Astrocyte (in vitro differentiated cells and primary cell): ENCODE data around the gene NUP133. TPM values are rescaled to one million over a fixed set of nuclear protein-coding genes. Genes with fewer than 3 reads are reported as not detected.
"Not testable (repeated sequence)": the region's sequence is repeated elsewhere in the genome, so short reads cannot be mapped to it uniquely, and the experiment has no call there.

Source experiments
- DNase-seq: peaks from one replicate; pipeline ENCODE4 v3.0.0-alpha.2; 2010; ENCODE audit warnings: low read depth
- FAIRE-seq: peaks from 2 replicates; lab custom pipeline; 2011; peaks lifted over from hg19 to GRCh38; lab: Jason Lieb, UNC
- H2AFZ ChIP-seq: 2 replicates; pipeline ENCODE4 v1.6.0; 2012; ENCODE audit warnings: low read depth, low read length, inconsistent platforms
- H3K27ac ChIP-seq: 2 replicates; pipeline ENCODE4 v1.5.1; 2011; ENCODE audit warnings: low read depth, low read length, inconsistent platforms
- H3K27me3 ChIP-seq: 2 replicates; pipeline ENCODE4 v1.6.0; 2011; ENCODE audit warnings: low read length, inconsistent platforms; ENCODE audit not compliant: insufficient read depth
- H3K36me3 ChIP-seq: 2 replicates; pipeline ENCODE4 v1.5.1; 2011; ENCODE audit warnings: low read length, inconsistent platforms; ENCODE audit not compliant: insufficient read depth
- H3K4me1 ChIP-seq: 2 replicates; pipeline ENCODE4 v1.5.1; 2011; ENCODE audit warnings: low read length, inconsistent platforms; ENCODE audit not compliant: insufficient read depth
- H3K4me2 ChIP-seq: 2 replicates; pipeline ENCODE4 v1.6.0; 2012; ENCODE audit warnings: low read length, inconsistent platforms
- H3K4me3 ChIP-seq: 2 replicates; pipeline ENCODE4 v1.5.1; 2011; ENCODE audit warnings: low read depth, mild to moderate bottlenecking, low read length, inconsistent platforms; ENCODE audit not compliant: insufficient read depth
- H3K79me2 ChIP-seq: 2 replicates; pipeline ENCODE4 v1.6.0; 2012; ENCODE audit warnings: mild to moderate bottlenecking, low read length, inconsistent platforms; ENCODE audit not compliant: insufficient read depth
- H3K9ac ChIP-seq: 2 replicates; pipeline ENCODE4 v1.6.0; 2012; ENCODE audit warnings: mild to moderate bottlenecking, low read length, inconsistent platforms
- H3K9me3 ChIP-seq: 2 replicates; pipeline ENCODE4 v1.5.1; 2012; ENCODE audit warnings: low read depth, mild to moderate bottlenecking, low read length, inconsistent platforms; ENCODE audit not compliant: insufficient read depth
- H4K20me1 ChIP-seq: 2 replicates; pipeline ENCODE4 v1.6.0; 2012; ENCODE audit warnings: low read length, inconsistent platforms; ENCODE audit not compliant: insufficient read depth
- H3K27ac Mint-ChIP-seq: one replicate; pipeline ENCODE4 v1.8.0; 2021; ENCODE audit warnings: mild to moderate bottlenecking, mixed read lengths; ENCODE audit not compliant: unreplicated experiment
- H3K27me3 Mint-ChIP-seq: one replicate; pipeline ENCODE4 v1.8.0; 2021; ENCODE audit warnings: low read depth, mixed read lengths; ENCODE audit not compliant: unreplicated experiment
- H3K36me3 Mint-ChIP-seq: one replicate; pipeline ENCODE4 v1.8.0; 2021; ENCODE audit warnings: low read depth, mixed read lengths; ENCODE audit not compliant: unreplicated experiment
- H3K4me1 Mint-ChIP-seq: one replicate; pipeline ENCODE4 v1.8.0; 2021; ENCODE audit warnings: low read depth, mixed read lengths; ENCODE audit not compliant: unreplicated experiment
- H3K4me3 Mint-ChIP-seq: one replicate; pipeline ENCODE4 v1.8.0; 2021; ENCODE audit warnings: mild to moderate bottlenecking, moderate library complexity, mixed read lengths; ENCODE audit not compliant: unreplicated experiment
- H3K9me3 Mint-ChIP-seq: one replicate; pipeline ENCODE4 v1.8.0; 2021; ENCODE audit warnings: mild to moderate bottlenecking, mixed read lengths; ENCODE audit not compliant: unreplicated experiment
- EZH2 ChIP-seq: IDR thresholded peaks from 2 replicates; pipeline ENCODE4 v1.6.1; 2012; ENCODE audit warnings: mild to moderate bottlenecking, low read length, inconsistent platforms; ENCODE audit not compliant: insufficient read depth
- total RNA-seq: library from RNA; stranded (reverse); gene quantifications from 2 replicates; pipeline ENCODE4 v1.2.1, GENCODE V29; 2021
- TF ChIP-seq, protein P1 (sequence below): IDR thresholded peaks from 2 replicates; pipeline ENCODE4 v1.5.1; 2011; ENCODE audit warnings: low read depth, mild to moderate bottlenecking, inconsistent platforms, low read length, moderate library complexity; ENCODE audit not compliant: insufficient read depth

NUP133 gene
- total RNA-seq, 1 donor from 2014 or later: 35.1 TPM

DNA sequence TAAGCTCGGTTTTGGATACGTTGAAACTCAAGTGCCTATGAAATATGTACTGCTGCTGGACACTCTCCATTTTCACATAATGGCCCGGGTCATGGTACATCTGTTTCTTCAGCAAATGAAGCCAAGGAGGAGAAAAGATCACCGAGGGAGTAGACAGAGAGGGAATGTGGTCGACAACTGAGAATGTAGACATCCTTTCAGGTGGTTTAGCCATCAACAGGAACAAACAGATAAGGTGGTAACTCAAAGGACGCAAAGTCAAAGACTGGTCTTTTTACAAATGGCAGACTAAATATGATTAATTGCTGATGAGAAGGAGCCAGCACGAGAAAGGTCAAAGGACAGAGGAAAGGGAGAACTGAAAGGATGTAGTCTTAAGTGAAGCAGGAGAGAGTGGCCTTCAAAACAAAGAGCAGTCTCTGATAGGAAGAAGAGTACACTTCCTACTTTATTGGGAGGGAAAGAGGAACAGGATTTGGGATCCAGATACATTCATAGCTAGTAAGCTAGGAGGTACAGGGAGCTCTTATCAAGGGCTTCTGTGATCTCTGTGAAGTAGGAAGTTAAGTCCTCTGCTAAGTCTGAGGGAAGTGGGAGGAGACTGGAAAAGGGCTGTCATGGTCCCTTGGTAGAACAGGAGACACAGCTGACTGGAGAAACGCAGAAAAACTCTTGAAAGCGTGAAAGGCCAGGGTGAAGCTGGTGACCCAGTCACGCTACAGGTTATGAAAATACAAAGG, 28.3 kb downstream of the NUP133 start:
- no peaks in the 10 kb centered on the region for H3K27me3 Mint-ChIP-seq
- DNase-seq: no peak
- TF ChIP-seq EZH2: no peak
- TF ChIP-seq, protein P1, sequence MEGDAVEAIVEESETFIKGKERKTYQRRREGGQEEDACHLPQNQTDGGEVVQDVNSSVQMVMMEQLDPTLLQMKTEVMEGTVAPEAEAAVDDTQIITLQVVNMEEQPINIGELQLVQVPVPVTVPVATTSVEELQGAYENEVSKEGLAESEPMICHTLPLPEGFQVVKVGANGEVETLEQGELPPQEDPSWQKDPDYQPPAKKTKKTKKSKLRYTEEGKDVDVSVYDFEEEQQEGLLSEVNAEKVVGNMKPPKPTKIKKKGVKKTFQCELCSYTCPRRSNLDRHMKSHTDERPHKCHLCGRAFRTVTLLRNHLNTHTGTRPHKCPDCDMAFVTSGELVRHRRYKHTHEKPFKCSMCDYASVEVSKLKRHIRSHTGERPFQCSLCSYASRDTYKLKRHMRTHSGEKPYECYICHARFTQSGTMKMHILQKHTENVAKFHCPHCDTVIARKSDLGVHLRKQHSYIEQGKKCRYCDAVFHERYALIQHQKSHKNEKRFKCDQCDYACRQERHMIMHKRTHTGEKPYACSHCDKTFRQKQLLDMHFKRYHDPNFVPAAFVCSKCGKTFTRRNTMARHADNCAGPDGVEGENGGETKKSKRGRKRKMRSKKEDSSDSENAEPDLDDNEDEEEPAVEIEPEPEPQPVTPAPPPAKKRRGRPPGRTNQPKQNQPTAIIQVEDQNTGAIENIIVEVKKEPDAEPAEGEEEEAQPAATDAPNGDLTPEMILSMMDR: no peak
- no peaks in the 10 kb centered on the region for H3K79me2 ChIP-seq
- no peak overlapping the region for H3K4me3 Mint-ChIP-seq
- no peaks in the 10 kb centered on the region for H3K4me1 ChIP-seq
- H3K36me3 Mint-ChIP-seq: peaks cover 9% of the 10 kb centered on the region
- peaks cover 14% of the 10 kb centered on the region for H4K20me1 ChIP-seq
- no peaks in the 10 kb centered on the region for H3K9me3 ChIP-seq
- no peaks in the 10 kb centered on the region for H3K27me3 ChIP-seq
- H3K9me3 Mint-ChIP-seq: no peaks in the 10 kb centered on the region
- no peak overlapping the region for H3K4me2 ChIP-seq
- H3K4me1 Mint-ChIP-seq: no peaks in the 10 kb centered on the region
- FAIRE-seq: no peak
- no peak overlapping the region for H3K27ac ChIP-seq
- H3K27ac Mint-ChIP-seq: no peak overlapping the region
- H3K4me3 ChIP-seq: no peak overlapping the region
- H3K9ac ChIP-seq: no peak overlapping the region
- peaks cover 19% of the 10 kb centered on the region for H3K36me3 ChIP-seq
- no peak overlapping the region for H2AFZ ChIP-seq

DNA sequence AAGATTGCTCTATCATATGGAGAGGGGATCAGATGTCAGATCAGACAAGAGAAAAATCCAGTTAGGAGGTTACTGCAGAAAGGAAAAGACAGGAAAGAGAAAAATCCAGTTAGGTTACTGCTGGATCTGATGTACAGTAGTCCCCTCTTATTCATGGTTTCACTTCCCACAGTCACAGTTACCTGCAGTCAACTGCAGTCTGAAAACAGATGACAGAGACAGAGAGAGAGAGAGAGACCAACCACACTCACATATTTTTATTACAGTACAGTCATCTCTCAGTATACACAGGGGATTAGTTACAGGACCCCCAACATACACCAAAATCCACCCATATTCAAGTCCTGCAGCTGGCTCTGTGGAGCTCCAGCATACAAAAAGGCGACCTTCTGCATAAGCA, 29.3 kb downstream of the NUP133 start:
- Mint-ChIP-seq H3K9me3 (no peaks in the 10 kb centered on the region), H3K4me3 (no peak overlapping the region)
- FAIRE-seq: no peak

DNA sequence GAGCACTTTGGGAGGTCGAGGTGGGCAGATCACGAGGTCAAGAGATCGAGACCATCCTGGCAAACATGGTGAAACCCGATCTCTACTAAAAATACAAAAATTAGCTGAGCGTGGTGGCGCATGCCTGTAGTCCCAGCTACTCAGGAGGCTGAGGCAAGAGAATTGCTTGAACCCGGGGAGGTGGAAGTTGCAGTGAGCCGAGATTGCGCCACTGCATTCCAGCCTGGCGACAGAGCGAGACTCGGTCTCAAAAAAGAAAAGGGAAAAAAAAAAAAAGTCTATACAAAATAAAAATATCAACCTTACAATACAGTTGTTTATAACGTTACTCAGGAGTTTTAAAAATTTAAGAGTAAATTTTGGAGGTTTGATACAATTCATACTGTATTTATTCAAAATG, 32.3 kb downstream of the NUP133 start:
- H3K4me1 Mint-ChIP-seq, H3K36me3 Mint-ChIP-seq, H3K79me2 ChIP-seq, H3K27ac ChIP-seq, H3K4me3 ChIP-seq, H3K27me3 ChIP-seq, H3K4me3 Mint-ChIP-seq, H3K9me3 Mint-ChIP-seq, H2AFZ ChIP-seq, H3K9me3 ChIP-seq, H3K9ac ChIP-seq, H3K27ac Mint-ChIP-seq, DNase-seq, H3K4me1 ChIP-seq, H3K4me2 ChIP-seq, H3K27me3 Mint-ChIP-seq, FAIRE-seq: not testable (repeated sequence)
- Histone ChIP-seq H4K20me1 (peaks cover 14% of the 10 kb centered on the region), H3K36me3 (peaks cover 24% of the 10 kb centered on the region)

More for the DNA sequence above, 29.3 kb downstream of the NUP133 start:
- H3K4me1 Mint-ChIP-seq: no peaks in the 10 kb centered on the region
- Histone ChIP-seq H3K79me2 (no peaks in the 10 kb centered on the region), H3K4me3 (no peak overlapping the region), H2AFZ (no peak overlapping the region), H3K4me1 (no peaks in the 10 kb centered on the region), H3K27ac (no peak overlapping the region), H4K20me1 (peaks cover 14% of the 10 kb centered on the region), H3K27me3 (no peaks in the 10 kb centered on the region), H3K36me3 (peaks cover 23% of the 10 kb centered on the region), H3K9me3 (no peaks in the 10 kb centered on the region), H3K9ac (no peak overlapping the region), H3K4me2 (no peak overlapping the region)
- no peak overlapping the region for H3K27ac Mint-ChIP-seq
- DNase-seq: no peak
- H3K27me3 Mint-ChIP-seq: no peaks in the 10 kb centered on the region
- H3K36me3 Mint-ChIP-seq: peaks cover 10% of the 10 kb centered on the region
- TF ChIP-seq, protein P1: no peak
- no peak for TF ChIP-seq EZH2
